IPS-15b (cell line): ENCODE data around the gene TAS2R16.

Source experiments
- H3K27me3 ChIP-seq: one replicate; pipeline ENCODE4 v1.6.1; 2013; ENCODE audit warnings: low read length; ENCODE audit not compliant: control insufficient read depth, insufficient read depth
- H3K36me3 ChIP-seq: one replicate; pipeline ENCODE4 v1.6.1; 2013; ENCODE audit warnings: low read length; ENCODE audit not compliant: control insufficient read depth, insufficient read depth
- H3K4me1 ChIP-seq: one replicate; pipeline ENCODE4 v1.6.1; 2013; ENCODE audit warnings: mild to moderate bottlenecking, low read length; ENCODE audit not compliant: control insufficient read depth, insufficient read depth
- H3K4me3 ChIP-seq: one replicate; pipeline ENCODE4 v1.5.1; 2013; ENCODE audit warnings: low read depth, low read length
- H3K9ac ChIP-seq: one replicate; pipeline ENCODE4 v1.6.1; 2013; ENCODE audit warnings: low read depth, mild to moderate bottlenecking, low read length
- H3K9me3 ChIP-seq: one replicate; pipeline ENCODE4 v1.6.1; 2013; ENCODE audit warnings: mild to moderate bottlenecking, low read length; ENCODE audit not compliant: control insufficient read depth, insufficient read depth

Gene TAS2R16

GRCh38 chr7:123011766-123012369 lies 16.4 kb upstream of the TAS2R16 start:
- no peaks in the 10 kb centered on the region for H3K36me3 ChIP-seq
- H3K4me1 ChIP-seq: no peaks in the 10 kb centered on the region
- no peaks in the 10 kb centered on the region for H3K9me3 ChIP-seq
- no peak overlapping the region for H3K9ac ChIP-seq
- H3K4me3 ChIP-seq: no peak overlapping the region
- no peaks in the 10 kb centered on the region for H3K27me3 ChIP-seq

GRCh38 chr7:123004931-123005330 lies 9.4 kb upstream of the TAS2R16 start:
- H3K4me1 ChIP-seq: no peaks in the 10 kb centered on the region
- H3K27me3 ChIP-seq: no peaks in the 10 kb centered on the region
- H3K4me3 ChIP-seq: no peak overlapping the region
- H3K9ac ChIP-seq: no peak overlapping the region
- no peaks in the 10 kb centered on the region for H3K36me3 ChIP-seq
- H3K9me3 ChIP-seq: no peaks in the 10 kb centered on the region

GRCh38 chr7:123003539-123004126 lies 8.1 kb upstream of the TAS2R16 start:
- H3K4me1 ChIP-seq: no peaks in the 10 kb centered on the region
- no peaks in the 10 kb centered on the region for H3K36me3 ChIP-seq
- H3K9ac ChIP-seq: no peak overlapping the region
- no peaks in the 10 kb centered on the region for H3K27me3 ChIP-seq
- no peak overlapping the region for H3K4me3 ChIP-seq
- H3K9me3 ChIP-seq: no peaks in the 10 kb centered on the region

GRCh38 chr7:122989577-122989976 lies 5.9 kb downstream of the TAS2R16 start:
- Histone ChIP-seq H3K36me3 (no peaks in the 10 kb centered on the region), H3K4me1 (no peaks in the 10 kb centered on the region), H3K9ac (no peak overlapping the region), H3K27me3 (no peaks in the 10 kb centered on the region), H3K9me3 (no peaks in the 10 kb centered on the region), H3K4me3 (no peak overlapping the region)

GRCh38 chr7:122989041-122989440 lies 6.5 kb downstream of the TAS2R16 start:
- Histone ChIP-seq H3K36me3 (no peaks in the 10 kb centered on the region), H3K4me1 (no peaks in the 10 kb centered on the region), H3K9me3 (no peaks in the 10 kb centered on the region), H3K27me3 (no peaks in the 10 kb centered on the region), H3K4me3 (no peak overlapping the region), H3K9ac (no peak overlapping the region)

GRCh38 chr7:122988333-122988732 lies 7.2 kb downstream of the TAS2R16 start:
- Histone ChIP-seq H3K9ac (no peak overlapping the region), H3K9me3 (no peaks in the 10 kb centered on the region), H3K4me1 (no peaks in the 10 kb centered on the region), H3K36me3 (no peaks in the 10 kb centered on the region), H3K27me3 (no peaks in the 10 kb centered on the region), H3K4me3 (no peak overlapping the region)

- Histone ChIP-seq H3K4me3 (no peak overlapping the region), H3K4me1 (peaks cover 2% of the 10 kb centered on the region), H3K27me3 (no peaks in the 10 kb centered on the region), H3K9ac (no peak overlapping the region), H3K9me3 (no peaks in the 10 kb centered on the region), H3K36me3 (no peaks in the 10 kb centered on the region)
These were observed 8.0 kb downstream of the TAS2R16 start for GRCh38 chr7:122987463-122987862.

GRCh38 chr7:122984021-122984420 lies 11.5 kb downstream of the TAS2R16 start:
- H3K4me3 ChIP-seq: no peak overlapping the region
- H3K36me3 ChIP-seq: no peaks in the 10 kb centered on the region
- H3K27me3 ChIP-seq: no peaks in the 10 kb centered on the region
- H3K4me1 ChIP-seq: peaks cover 2% of the 10 kb centered on the region
- H3K9ac ChIP-seq: no peak overlapping the region
- H3K9me3 ChIP-seq: no peaks in the 10 kb centered on the region

GRCh38 chr7:122983261-122983660 lies 12.2 kb downstream of the TAS2R16 start:
- H3K4me1 ChIP-seq: peaks cover 2% of the 10 kb centered on the region
- no peaks in the 10 kb centered on the region for H3K36me3 ChIP-seq
- no peak overlapping the region for H3K9ac ChIP-seq
- no peaks in the 10 kb centered on the region for H3K9me3 ChIP-seq
- no peaks in the 10 kb centered on the region for H3K27me3 ChIP-seq
- H3K4me3 ChIP-seq: no peak overlapping the region

GRCh38 chr7:122975341-122975740 lies 20.2 kb downstream of the TAS2R16 start:
- Histone ChIP-seq H3K9ac (no peak overlapping the region), H3K36me3 (no peaks in the 10 kb centered on the region), H3K4me3 (no peak overlapping the region), H3K27me3 (no peaks in the 10 kb centered on the region), H3K4me1 (no peaks in the 10 kb centered on the region), H3K9me3 (no peaks in the 10 kb centered on the region)

- H3K27me3 ChIP-seq: no peaks in the 10 kb centered on the region
- H3K9ac ChIP-seq: no peak overlapping the region
- H3K4me1 ChIP-seq: no peaks in the 10 kb centered on the region
- H3K36me3 ChIP-seq: no peaks in the 10 kb centered on the region
- H3K9me3 ChIP-seq: no peaks in the 10 kb centered on the region
- no peak overlapping the region for H3K4me3 ChIP-seq
These were observed 21.3 kb downstream of the TAS2R16 start for GRCh38 chr7:122974229-122974628.

GRCh38 chr7:122972056-122972455 lies 23.4 kb downstream of the TAS2R16 start:
- Histone ChIP-seq H3K4me3 (no peak overlapping the region), H3K9ac (no peak overlapping the region), H3K36me3 (no peaks in the 10 kb centered on the region), H3K9me3 (no peaks in the 10 kb centered on the region), H3K4me1 (no peaks in the 10 kb centered on the region), H3K27me3 (no peaks in the 10 kb centered on the region)
